K562 (cell line): ENCODE results near the gene CNOT1. TPM values are rescaled to one million over a fixed set of nuclear protein-coding genes. Genes with fewer than 3 reads are reported as not detected.

Source experiments
- ATAC-seq: fragments of 200-7000 bp; cut with Tn5 transposase; 3 replicates; pipeline ENCODE4 v1.9.1; 2020; ENCODE audit warnings: moderate library complexity
- BruUV-seq: library from RNA; stranded (reverse); fragments of 400-500 nt; replicated peaks from 2 replicates; lab custom pipeline; 2021; lab: Mats Ljungman, UMichigan
- CTCF ChIA-PET: fragments of 300-600 bp; formaldehyde crosslinking; extraction: SDS; loops from one replicate; lab custom pipeline; 2021; ENCODE audit warnings: low intra/inter-chr PET ratio; lab: Yijun Ruan, JAX
- POLR2A ChIA-PET: fragments of 300-600, 350-650 bp; sonication (Branson Sonifier 250); formaldehyde crosslinking; extraction: SDS; loops from one replicate; lab custom pipeline; 2021; ENCODE audit warnings: antibody characterized with exemption, inconsistent platforms; lab: Yijun Ruan, JAX
- DNase-seq, 4 experiments: peaks; one replicate each; pipeline versions ENCODE4 v3.0.0 to v3.0.0-alpha.2; 2011 to 2018; ENCODE audit warnings: low spot score in 3 of 4, mixed read lengths in 3 of 4; ENCODE audit errors: extremely low read depth in 1 of 4
- FAIRE-seq: peaks from 2 replicates; lab custom pipeline; 2011; peaks lifted over from hg19 to GRCh38; lab: Jason Lieb, UNC
- H2AFZ ChIP-seq: 2 replicates; pipeline ENCODE4 v1.6.0; 2011; ENCODE audit warnings: low read depth, low read length, control low read depth, inconsistent platforms
- H3K27ac ChIP-seq: fragments of 200-600 bp; 3 replicates; pipeline ENCODE4 v1.8.0; 2011; ENCODE audit warnings: low read depth, mild to moderate bottlenecking, control low read depth, inconsistent platforms, low read length, moderate library complexity, mixed read lengths; ENCODE audit errors: extremely low read depth
- H3K27me3 ChIP-seq, 2 experiments: fragments of 300-600 bp in 1 of 2; 2 replicates in 1 of 2; 3 replicates in 1 of 2; pipeline versions ENCODE4 v1.6.0 to v1.8.0; 2011; ENCODE audit warnings: inconsistent platforms in 2 of 2, low read length in 2 of 2, mild to moderate bottlenecking in 1 of 2, mixed read lengths in 1 of 2, moderate library complexity in 1 of 2; ENCODE audit not compliant: control insufficient read depth in 2 of 2, insufficient read depth in 2 of 2
- H3K36me3 ChIP-seq: fragments of 300-600 bp; 3 replicates; pipeline ENCODE4 v1.8.0; 2011; ENCODE audit warnings: mild to moderate bottlenecking, low read length, inconsistent platforms; ENCODE audit not compliant: control insufficient read depth, insufficient read depth
- H3K4me1 ChIP-seq, 2 experiments: fragments of 200-600 bp in 1 of 2; replicated peaks in 1 of 2; 2 replicates in 1 of 2; 3 replicates in 1 of 2; pipeline versions ENCODE4 v1.5.1 to v1.8.0; 2011; ENCODE audit warnings: inconsistent platforms in 2 of 2, low read length in 2 of 2, mild to moderate bottlenecking in 1 of 2, mixed read lengths in 1 of 2, moderate library complexity in 1 of 2; ENCODE audit not compliant: control insufficient read depth in 2 of 2, insufficient read depth in 2 of 2
- H3K4me2 ChIP-seq: 2 replicates; pipeline ENCODE4 v1.6.1; 2011; ENCODE audit warnings: low read length, control low read depth, inconsistent platforms, mixed read lengths; ENCODE audit not compliant: insufficient read depth
- H3K4me3 ChIP-seq: fragments of 200-600 bp; sonication (generic), shearing (Covaris generic); 2 replicates; pipeline ENCODE4 v1.5.1; 2016; ENCODE audit warnings: control low read depth, inconsistent platforms
- H3K79me2 ChIP-seq: fragments of 200-600 bp; 3 replicates; pipeline ENCODE4 v1.8.0; 2011; ENCODE audit warnings: low read length, inconsistent platforms; ENCODE audit not compliant: control insufficient read depth, insufficient read depth
- H3K9ac ChIP-seq, 2 experiments: 2 replicates each; pipeline versions ENCODE4 v1.6.0 to v1.6.1; 2011; ENCODE audit warnings: low read depth in 2 of 2, low read length in 2 of 2, control low read depth in 1 of 2, inconsistent platforms in 1 of 2, mild to moderate bottlenecking in 1 of 2, mixed read lengths in 1 of 2; ENCODE audit not compliant: insufficient read depth in 1 of 2
- H3K9me1 ChIP-seq: one replicate; pipeline ENCODE4 v1.6.0; 2011; ENCODE audit warnings: inconsistent platforms, mild to moderate bottlenecking, low read length, moderate library complexity; ENCODE audit not compliant: control insufficient read depth, insufficient read depth
- H3K9me3 ChIP-seq: replicated peaks from 2 replicates; pipeline ENCODE4 v1.5.1; 2011; ENCODE audit warnings: low read depth, low read length, inconsistent platforms; ENCODE audit not compliant: control insufficient read depth, insufficient read depth
- H4K20me1 ChIP-seq: replicated peaks from 2 replicates; pipeline ENCODE4 v1.6.1; 2011; ENCODE audit warnings: low read length, inconsistent platforms, mixed read lengths; ENCODE audit not compliant: control insufficient read depth, insufficient read depth
- BACH1 ChIP-seq: fragments of 200-800 bp; sonication (Bioruptor generic); IDR thresholded peaks from 2 replicates; pipeline ENCODE4 v1.6.1; 2016; ENCODE audit warnings: missing genetic modification characterization, missing compliant biosample characterization
- BRCA1 ChIP-seq, 2 experiments: fragments of 450-650 bp in 1 of 2; sonication (generic) in 1 of 2; formaldehyde crosslinking in 1 of 2; IDR thresholded peaks; 2 replicates each; pipeline versions ENCODE4 v1.5.0 to v1.6.1; 2017 to 2020; ENCODE audit warnings: mild to moderate bottlenecking in 1 of 2, missing genetic modification reagents in 1 of 2
- GTF2E2 ChIP-seq: fragments of 200-800 bp; sonication (Bioruptor generic); IDR thresholded peaks from 2 replicates; pipeline ENCODE4 v1.6.1; 2016; ENCODE audit warnings: missing genetic modification characterization, missing compliant biosample characterization
- HEY1 ChIP-seq: fragments of 250-450 bp; sonication (Bioruptor Pico); IDR thresholded peaks from 2 replicates; pipeline ENCODE4 v1.5.0; 2020; ENCODE audit warnings: mild to moderate bottlenecking, moderate library complexity, borderline replicate concordance
- MXI1 ChIP-seq: IDR thresholded peaks from 2 replicates; pipeline ENCODE4 v1.6.1; 2011; ENCODE audit warnings: low read depth, mild to moderate bottlenecking, improper control_type of control experiment, low read length
- RUNX1 ChIP-seq: sonication (generic); IDR thresholded peaks from 2 replicates; pipeline ENCODE4 v1.6.1; 2016; ENCODE audit warnings: antibody characterized with exemption, low read depth
- WGBS: fragments of 100-300 bp; shearing (Covaris generic); methylation state at CpG from one replicate; pipeline ENCODE4 v1.1.6; 2016; ENCODE audit warnings: low coverage, mixed read lengths; ENCODE audit not compliant: insufficient coverage; ENCODE audit errors: missing lambda C conversion rate; 5-methylcytosine and 5-hydroxymethylcytosine counted together
- in situ Hi-C: fragments of 300-500 bp; cut with MboI; formaldehyde crosslinking; loops from 4 replicates; pipeline ENCODE4 v1.15.0; 2018; ENCODE audit warnings: inconsistent platforms, mixed read lengths
- intact Hi-C: fragments of 100-400 bp; cut with micrococcal nuclease; formaldehyde crosslinking; loops from 2 replicates; pipeline ENCODE4 v1.14.2; 2022
- polyA plus RNA-seq, 8 experiments: library from polyadenylated mRNA; depleted of rRNA in 4 of 8; stranded (reverse) in 5 of 8; unstranded in 3 of 8; fragments of >200 nt; fragmentation: Nextera tagmentation in 2 of 8; fragmentation: Illumina TruSeq in 1 of 8; extraction: Ambion mirVana in 2 of 8; extraction: Trizol in 1 of 8; gene quantifications; 2 replicates each; pipeline versions ENCODE4 v1.2.1 to v1.2.3, GENCODE V29; 2011 to 2014; ENCODE audit warnings: inconsistent platforms in 1 of 8, missing spikeins in 1 of 8
- total RNA-seq, 7 experiments: library from RNA; depleted of rRNA in 6 of 7; stranded (reverse); fragments of >200 nt in 6 of 7; fragmentation: Illumina TruSeq in 2 of 7; extraction: Trizol in 2 of 7; gene quantifications; 2 replicates each; pipeline versions ENCODE4 v1.2.1 to v1.2.3, GENCODE V29; 2011 to 2021; ENCODE audit warnings: low replicate concordance in 1 of 7
- TF ChIP-seq, protein P1 (sequence below): IDR thresholded peaks from 2 replicates; pipeline ENCODE4 v1.6.1; 2016; ENCODE audit warnings: missing genetic modification characterization, missing compliant biosample characterization

The CNOT1 gene
- total and polyA plus RNA-seq, 9 of the 15 experiments (the other 6 are each of a cell fraction or from before 2014, with no cell fraction given) = 110 to 270 (median 220) TPM

DNA sequence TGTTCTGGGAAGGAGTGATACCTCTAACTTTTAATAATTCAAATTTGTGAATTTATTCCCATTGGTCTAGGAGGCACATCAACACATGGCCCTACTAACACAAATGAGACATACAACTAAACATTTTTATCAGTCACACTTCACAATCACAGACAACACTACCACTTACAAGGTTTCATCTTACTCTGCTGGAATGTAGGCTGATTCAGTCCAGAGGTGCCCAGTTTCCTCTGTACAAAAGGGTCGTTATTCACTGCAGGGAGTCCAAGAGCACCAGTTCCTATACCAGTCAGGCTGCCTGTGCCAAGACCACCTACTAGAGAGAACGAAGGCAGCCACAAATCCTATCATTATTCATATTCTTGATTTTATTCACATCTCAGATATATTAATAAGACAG is 72.9 kb downstream of the CNOT1 start:
- peaks cover 13% of the 10 kb centered on the region; the same call in 2 of the 3 replicates for H3K79me2 ChIP-seq
- no peaks in the 10 kb centered on the region for H3K27me3 ChIP-seq
- WGBS = 93% methylated on average over 2 of the region's 2 CpGs
- no peak overlapping the region for H3K4me2 ChIP-seq
- CTCF ChIA-PET = no interaction called here
- no peak overlapping the region for H3K27ac ChIP-seq
- no peaks in the 10 kb centered on the region for H3K9me3 ChIP-seq
- no peak for ATAC-seq
- peaks cover 96% of the 10 kb centered on the region for H3K36me3 ChIP-seq
- DNase-seq = no peak
- no peaks in the 10 kb centered on the region for H3K4me1 ChIP-seq
- no peak overlapping the region for H2AFZ ChIP-seq
- H3K9ac ChIP-seq = no peak overlapping the region
- TF ChIP-seq HEY1 (CRISPR knock-in tag) (no peak), RUNX1 (no peak), BRCA1 (IDR thresholded peaks at IDR 0.05) (no peak), BRCA1 (CRISPR knock-in tag; IDR thresholded peaks at IDR 0.05) (no peak), GTF2E2 (no peak), MXI1 (no peak), BACH1 (tag) (no peak)
- TF ChIP-seq, protein P1, sequence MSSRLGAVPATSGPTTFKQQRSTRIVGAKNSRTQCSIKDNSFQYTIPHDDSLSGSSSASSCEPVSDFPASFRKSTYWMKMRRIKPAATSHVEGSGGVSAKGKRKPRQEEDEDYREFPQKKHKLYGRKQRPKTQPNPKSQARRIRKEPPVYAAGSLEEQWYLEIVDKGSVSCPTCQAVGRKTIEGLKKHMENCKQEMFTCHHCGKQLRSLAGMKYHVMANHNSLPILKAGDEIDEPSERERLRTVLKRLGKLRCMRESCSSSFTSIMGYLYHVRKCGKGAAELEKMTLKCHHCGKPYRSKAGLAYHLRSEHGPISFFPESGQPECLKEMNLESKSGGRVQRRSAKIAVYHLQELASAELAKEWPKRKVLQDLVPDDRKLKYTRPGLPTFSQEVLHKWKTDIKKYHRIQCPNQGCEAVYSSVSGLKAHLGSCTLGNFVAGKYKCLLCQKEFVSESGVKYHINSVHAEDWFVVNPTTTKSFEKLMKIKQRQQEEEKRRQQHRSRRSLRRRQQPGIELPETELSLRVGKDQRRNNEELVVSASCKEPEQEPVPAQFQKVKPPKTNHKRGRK (tag) = no peak
- FAIRE-seq = no peak
- H4K20me1 ChIP-seq = no peaks in the 10 kb centered on the region
- no TSS peak for BruUV-seq
- H3K4me3 ChIP-seq = no peak overlapping the region
- H3K9me1 ChIP-seq = no peaks in the 10 kb centered on the region
- in situ Hi-C loops = no loop called here
- POLR2A ChIA-PET = no interaction called here
- intact Hi-C loops = no loop called here
